HCT116 (cell line): ENCODE results near the gene ZBTB21.

Experiments used
- CTCF ChIP-seq, 3 experiments: fragments of 200-600 bp in 1 of 3; sonication (generic) in 1 of 3; IDR thresholded peaks in 2 of 3; conservative IDR thresholded peaks in 1 of 3; 2 replicates each; pipeline ENCODE4 v1.5.1; 2012 to 2017; ENCODE audit warnings: low read depth in 2 of 3, low read length in 2 of 3, antibody characterized with exemption in 1 of 3, borderline replicate concordance in 1 of 3, control low read depth in 1 of 3, mild to moderate bottlenecking in 1 of 3, mixed read lengths in 1 of 3, mixed run types in 1 of 3, moderate library complexity in 1 of 3; ENCODE audit not compliant: insufficient read depth in 1 of 3
- EGR1 ChIP-seq: IDR thresholded peaks from 2 replicates; pipeline ENCODE4 v1.6.1; 2012; ENCODE audit warnings: low read depth
- EZH2 ChIP-seq: fragments of 200-600 bp; sonication (generic); IDR thresholded peaks from 2 replicates; pipeline ENCODE4 v1.6.1; 2017; ENCODE audit warnings: antibody characterized with exemption, mixed run types
- POLR2A ChIP-seq: IDR thresholded peaks from 2 replicates; pipeline ENCODE4 v1.7.0; 2011; ENCODE audit warnings: borderline replicate concordance; ENCODE audit not compliant: insufficient read depth, insufficient read length; ENCODE audit errors: extremely low read depth
- POLR2AphosphoS5 ChIP-seq: IDR thresholded peaks from 2 replicates; pipeline ENCODE4 v1.6.1; 2011; ENCODE audit warnings: mild to moderate bottlenecking, low read depth, low read length, moderate library complexity
- ZNF274 ChIP-seq: fragments of 200-500 bp; sonication (Bioruptor generic); IDR thresholded peaks from 2 replicates; pipeline ENCODE4 v1.6.1; 2014; ENCODE audit warnings: mild to moderate bottlenecking, low read depth, low read length, inconsistent platforms
- TF ChIP-seq, protein P1 (sequence below): IDR thresholded peaks from 2 replicates; pipeline ENCODE4 v1.6.1; 2012; ENCODE audit warnings: low read depth

- TF ChIP-seq POLR2A (no peak), ZNF274 (no peak), CTCF (IDR thresholded peaks at IDR 0.05 in 2 of 3, conservative IDR thresholded peaks at IDR 0.05 in 1 of 3; ENCODE audit: borderline replicate concordance in 1 of 3, insufficient read depth in 1 of 3, low read depth in 2 of 3, low read length in 2 of 3) (no peak), EGR1 (no peak), EZH2 (no peak), POLR2AphosphoS5 (no peak)
- TF ChIP-seq, protein P1, sequence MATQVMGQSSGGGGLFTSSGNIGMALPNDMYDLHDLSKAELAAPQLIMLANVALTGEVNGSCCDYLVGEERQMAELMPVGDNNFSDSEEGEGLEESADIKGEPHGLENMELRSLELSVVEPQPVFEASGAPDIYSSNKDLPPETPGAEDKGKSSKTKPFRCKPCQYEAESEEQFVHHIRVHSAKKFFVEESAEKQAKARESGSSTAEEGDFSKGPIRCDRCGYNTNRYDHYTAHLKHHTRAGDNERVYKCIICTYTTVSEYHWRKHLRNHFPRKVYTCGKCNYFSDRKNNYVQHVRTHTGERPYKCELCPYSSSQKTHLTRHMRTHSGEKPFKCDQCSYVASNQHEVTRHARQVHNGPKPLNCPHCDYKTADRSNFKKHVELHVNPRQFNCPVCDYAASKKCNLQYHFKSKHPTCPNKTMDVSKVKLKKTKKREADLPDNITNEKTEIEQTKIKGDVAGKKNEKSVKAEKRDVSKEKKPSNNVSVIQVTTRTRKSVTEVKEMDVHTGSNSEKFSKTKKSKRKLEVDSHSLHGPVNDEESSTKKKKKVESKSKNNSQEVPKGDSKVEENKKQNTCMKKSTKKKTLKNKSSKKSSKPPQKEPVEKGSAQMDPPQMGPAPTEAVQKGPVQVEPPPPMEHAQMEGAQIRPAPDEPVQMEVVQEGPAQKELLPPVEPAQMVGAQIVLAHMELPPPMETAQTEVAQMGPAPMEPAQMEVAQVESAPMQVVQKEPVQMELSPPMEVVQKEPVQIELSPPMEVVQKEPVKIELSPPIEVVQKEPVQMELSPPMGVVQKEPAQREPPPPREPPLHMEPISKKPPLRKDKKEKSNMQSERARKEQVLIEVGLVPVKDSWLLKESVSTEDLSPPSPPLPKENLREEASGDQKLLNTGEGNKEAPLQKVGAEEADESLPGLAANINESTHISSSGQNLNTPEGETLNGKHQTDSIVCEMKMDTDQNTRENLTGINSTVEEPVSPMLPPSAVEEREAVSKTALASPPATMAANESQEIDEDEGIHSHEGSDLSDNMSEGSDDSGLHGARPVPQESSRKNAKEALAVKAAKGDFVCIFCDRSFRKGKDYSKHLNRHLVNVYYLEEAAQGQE, result no peak
These were observed 3.2 kb upstream of the ZBTB21 start for GRCh38 chr21:42013376-42013775.
